GM18499 (cell line): ENCODE measurements around the gene DDR2.

Experiments used
- ATAC-seq: cut with Tn5 transposase; IDR thresholded peaks from one replicate; pipeline ENCODE4 v1.9.1; 2021; ENCODE audit warnings: moderate number of reproducible peaks; ENCODE audit not compliant: insufficient read depth, unreplicated experiment

Gene DDR2

DNA sequence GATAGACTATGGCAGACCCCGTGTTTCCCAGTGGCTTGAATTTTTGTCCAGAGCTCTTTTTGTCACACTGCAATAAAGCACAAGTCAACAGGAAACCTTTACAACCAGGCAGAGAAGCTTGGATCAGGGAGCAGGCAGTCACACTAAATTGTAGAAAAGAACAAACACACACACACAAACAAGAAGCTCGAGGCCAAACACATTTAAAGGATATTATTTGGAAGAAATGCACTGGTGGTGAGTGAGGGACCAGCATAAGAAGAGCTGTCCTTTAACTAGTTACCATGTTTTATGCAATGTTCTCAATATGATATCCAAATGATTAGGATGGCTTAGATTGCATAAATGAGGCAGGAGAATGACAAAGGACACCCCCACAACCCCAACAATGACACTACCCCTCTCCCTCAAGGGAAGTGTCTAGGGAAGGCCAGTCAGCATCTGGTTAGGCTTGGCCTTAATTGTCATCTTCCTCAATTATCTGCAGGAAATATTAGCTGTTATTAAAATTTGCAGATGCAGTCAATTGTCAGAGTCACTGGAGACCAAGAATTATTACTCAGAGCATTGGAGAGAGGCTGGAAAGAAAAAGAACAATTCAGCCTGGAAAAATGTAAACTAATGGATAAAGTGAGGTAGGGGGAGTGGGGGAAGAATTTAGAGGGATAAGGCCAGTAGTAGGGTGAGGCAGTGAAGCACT lies 35.3 kb downstream of the DDR2 start:
- ATAC-seq = no peak

DNA sequence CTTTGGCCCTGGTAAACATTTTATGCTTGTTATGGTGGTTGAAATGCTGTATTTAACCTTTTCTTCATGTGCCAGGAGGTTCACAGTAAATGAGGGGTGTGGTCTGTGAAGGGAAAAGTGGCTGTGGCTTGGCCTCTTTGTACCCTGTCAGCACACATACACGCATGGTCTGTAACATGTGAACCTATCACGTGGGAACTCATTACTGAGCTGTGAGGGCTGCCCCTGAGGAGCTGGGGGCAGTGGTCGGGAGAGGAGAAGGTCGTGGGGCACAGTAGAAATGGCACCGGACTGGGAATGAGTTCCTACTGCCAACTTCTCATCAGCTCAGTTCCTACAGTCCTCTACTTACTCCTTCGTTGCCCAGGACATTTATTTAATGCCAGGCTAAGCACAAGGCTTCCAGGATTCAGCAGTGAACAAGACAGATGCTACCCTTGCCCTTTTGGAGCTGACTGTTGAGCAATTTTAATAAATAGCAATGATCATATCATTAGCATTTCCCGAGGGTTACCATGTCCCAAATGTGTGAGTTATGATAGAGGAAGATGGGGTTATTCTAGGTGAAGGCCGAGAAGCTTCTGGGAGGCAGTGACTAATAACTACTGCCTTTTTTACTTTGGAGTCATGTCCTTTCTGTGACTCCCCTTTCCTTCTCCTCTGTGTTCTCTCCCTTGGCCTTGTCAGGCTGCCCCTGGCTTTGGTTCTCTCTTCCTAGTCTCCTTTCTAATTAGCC lies 38.8 kb downstream of the DDR2 start:
- ATAC-seq = no peak

DNA sequence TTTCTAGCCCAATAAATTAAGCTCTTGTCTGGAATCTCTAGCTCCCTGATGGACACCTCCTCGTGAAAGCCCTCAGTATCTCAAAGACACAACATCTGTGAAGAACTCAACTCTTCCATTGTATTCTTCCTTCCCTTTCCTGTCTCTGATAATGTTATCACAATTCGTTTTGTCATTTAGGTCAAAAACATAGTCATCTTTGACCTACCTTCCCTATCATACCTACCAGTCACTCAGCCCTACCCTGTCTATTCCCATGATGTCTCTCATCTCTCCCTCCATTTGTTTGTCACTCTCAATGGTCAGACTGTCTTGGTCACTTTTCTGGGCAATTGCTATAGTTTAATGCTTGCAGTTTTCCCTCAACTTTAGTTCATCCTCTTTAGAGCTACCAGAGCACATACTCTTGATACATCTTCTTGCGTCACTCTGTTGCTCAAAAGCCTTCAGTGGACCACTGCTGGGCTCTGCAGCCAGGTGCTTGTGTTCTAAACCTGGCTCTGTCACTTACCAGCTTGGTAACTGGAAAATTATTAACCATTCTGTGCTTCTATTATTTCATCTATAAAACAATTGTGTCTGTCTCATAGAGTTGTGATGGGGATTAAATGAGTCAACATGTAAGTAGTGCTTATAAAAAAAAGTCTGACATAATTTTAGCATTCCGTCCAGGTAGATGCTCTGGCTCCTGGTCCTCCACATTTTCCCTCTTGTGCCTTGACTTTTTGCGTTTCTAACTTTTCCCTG lies 39.6 kb downstream of the DDR2 start:
- ATAC-seq = no peak

- no peak for ATAC-seq
Observed at GRCh38 chr1:162672622-162673260, 40.5 kb downstream of the DDR2 start.

DNA sequence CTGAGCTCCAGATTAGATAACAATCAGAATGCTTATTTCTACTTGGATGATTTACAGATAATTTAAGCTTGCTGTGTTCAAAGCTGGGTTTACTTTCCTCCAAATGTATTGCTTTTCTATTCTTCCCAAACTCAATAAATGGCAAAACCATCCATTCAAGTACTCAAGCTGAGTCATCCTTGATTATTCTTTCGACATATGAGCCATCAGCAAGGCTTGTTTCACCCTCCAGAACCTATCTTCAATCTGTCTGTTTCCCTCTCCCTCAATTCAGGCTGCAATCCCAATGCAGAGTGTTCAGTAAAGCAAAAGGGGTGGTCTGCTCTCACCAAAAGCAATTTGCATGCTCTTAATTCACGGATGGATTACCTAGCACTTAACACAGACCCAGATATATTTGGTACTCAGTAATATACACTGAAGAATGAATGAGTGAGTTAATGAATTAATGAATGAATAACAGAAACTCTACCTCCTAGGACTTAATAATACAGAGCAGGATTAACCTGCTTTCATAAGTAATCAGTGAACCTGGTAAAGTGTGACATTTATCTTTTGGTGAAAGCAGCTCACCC lies 41.9 kb downstream of the DDR2 start:
- ATAC-seq = no peak

DNA sequence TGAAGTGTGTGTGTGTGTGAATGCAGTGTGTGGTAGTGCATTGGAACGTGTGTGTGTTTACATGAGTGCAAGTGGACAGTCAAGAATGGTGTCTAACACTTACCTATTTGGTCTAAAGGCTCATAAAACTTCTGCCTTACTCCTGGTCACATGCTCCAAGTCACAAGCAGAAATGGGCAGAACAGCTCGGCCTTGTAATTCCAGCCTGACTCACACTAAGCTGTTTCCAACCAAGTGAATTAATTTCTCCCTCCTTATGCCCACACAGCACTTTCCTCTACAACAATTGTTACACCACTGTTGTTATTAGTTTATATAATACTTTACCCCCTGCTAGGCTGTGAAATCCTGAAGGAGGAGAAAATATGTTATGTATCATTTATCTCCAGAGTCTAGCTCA lies 43.8 kb downstream of the DDR2 start:
- ATAC-seq = no peak

- ATAC-seq = no peak
Observed at GRCh38 chr1:162676750-162677149, 44.5 kb downstream of the DDR2 start.

- no peak for ATAC-seq
Observed at GRCh38 chr1:162677607-162678371, 45.5 kb downstream of the DDR2 start.

- ATAC-seq = no peak
Observed at GRCh38 chr1:162678439-162678838, 46.2 kb downstream of the DDR2 start.

DNA sequence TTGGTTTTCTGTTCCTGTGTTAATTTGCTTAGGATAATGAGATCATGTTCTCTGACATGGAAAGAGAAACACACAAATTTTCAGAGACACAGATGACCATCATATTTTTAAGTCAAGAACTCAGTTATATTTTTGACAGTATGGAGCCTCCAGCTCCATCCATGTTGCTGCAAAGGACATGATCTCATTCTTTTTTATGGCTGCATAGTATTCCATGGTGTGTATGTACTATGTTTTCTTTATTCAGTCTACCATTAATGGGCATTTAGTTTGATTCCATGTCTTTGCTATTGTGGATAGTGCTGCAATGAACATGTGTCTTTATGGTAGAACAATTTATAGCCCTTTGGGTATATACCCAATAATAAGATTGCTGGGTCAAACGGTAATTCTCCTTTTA lies 47.0 kb downstream of the DDR2 start:
- ATAC-seq = no peak

DNA sequence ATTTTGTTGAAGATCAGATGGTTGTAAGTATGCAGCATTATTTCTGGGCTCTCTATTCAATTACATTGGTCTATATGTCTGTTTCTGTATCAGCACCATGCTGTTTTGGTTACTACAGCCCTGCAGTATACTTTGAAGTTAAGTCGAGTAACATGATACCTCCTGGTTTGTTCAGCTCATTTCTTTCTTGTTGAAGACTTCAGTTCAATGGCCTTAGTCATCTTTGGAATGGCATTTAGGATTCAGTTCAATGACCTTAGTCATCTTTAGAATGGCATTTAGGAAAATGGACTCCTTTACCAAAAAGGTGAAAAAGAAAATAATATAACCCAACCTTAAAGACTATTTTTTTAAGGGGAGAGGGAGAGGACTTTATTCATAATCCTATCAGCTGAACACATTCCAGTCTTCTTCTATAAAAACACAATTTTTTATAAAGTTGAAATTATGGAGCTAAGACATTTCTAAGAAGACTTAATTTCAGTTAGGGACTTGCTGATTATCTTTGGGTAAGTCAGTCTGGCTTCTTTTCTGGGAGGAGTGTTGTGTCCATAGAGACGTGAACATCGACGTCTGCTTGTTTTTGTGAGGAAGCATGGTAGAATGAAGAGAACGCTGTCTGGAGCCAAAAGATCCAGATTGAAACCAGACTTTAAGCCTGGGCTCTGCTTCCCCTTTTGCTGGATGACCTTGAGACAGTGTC lies 48.3 kb downstream of the DDR2 start:
- ATAC-seq = no peak

- ATAC-seq = no peak
Observed at GRCh38 chr1:162681122-162681436, 48.8 kb downstream of the DDR2 start.

GRCh38 chr1:162682013-162682419 lies 49.8 kb downstream of the DDR2 start:
- ATAC-seq = no peak

- no peak for ATAC-seq
Observed at GRCh38 chr1:162687870-162688269, 55.6 kb downstream of the DDR2 start.

DNA sequence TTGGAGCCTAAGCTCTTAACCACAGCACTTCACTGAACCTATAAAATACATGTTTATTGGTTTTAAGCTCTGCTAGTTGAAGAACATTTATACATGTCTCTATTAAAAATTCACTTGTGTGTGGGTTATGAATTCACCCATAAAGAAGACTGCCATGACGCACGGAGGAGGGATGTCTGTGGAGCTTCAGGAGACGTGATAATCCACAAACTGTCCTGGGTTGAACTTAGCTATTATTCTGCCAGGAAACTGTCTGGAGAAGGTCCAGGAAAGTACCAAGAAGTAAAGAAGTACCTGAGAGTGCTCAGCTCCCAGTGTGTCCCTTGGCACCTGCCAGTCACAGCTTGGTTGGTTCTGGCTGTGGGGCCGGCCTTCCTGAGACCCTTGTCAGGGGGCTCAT lies 56.3 kb downstream of the DDR2 start:
- ATAC-seq = no peak

GRCh38 chr1:162688931-162689330 lies 56.7 kb downstream of the DDR2 start:
- no peak for ATAC-seq

DNA sequence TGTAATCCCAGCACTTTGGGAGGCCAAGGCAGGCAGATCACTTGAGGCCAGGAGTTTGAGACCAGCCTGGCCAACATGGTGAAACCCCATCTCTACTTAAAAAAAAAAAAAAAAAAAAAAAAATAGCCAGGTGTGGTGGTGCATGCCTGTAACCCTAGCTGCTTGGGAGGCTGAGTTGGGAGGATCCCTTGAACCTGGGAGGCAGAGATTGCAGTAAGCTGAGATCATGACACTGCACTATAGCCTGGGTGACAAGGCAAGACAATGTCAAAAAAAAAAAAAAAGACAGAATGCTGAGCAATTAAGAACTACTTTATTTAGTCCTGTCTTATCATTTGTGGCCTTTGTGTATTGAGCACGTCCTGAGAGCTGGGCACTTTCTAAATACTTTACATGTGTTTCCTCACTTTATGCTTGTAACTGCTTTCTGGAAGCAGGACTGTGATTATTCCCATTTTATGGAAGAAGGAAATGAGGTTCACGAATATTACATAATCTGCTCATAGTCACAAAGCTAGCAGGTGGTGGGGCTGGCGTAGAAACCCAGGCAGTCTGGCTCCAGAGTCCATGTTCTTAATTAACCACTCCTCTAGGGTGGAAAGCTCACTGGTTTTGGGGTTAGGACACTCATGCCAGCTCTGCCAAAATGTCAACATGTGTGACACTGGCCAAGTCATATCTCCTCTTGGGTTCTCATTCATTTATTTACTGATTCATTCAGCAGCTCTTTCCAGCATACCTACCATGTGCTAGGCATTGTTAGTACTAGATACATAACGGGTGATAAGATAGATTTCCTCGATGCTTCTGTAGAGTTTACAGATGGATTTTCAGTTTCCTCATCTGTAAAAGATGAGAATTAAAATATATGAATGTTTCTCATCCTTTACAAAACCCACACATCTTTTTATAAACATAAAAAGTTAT lies 57.7 kb downstream of the DDR2 start:
- no peak for ATAC-seq

DNA sequence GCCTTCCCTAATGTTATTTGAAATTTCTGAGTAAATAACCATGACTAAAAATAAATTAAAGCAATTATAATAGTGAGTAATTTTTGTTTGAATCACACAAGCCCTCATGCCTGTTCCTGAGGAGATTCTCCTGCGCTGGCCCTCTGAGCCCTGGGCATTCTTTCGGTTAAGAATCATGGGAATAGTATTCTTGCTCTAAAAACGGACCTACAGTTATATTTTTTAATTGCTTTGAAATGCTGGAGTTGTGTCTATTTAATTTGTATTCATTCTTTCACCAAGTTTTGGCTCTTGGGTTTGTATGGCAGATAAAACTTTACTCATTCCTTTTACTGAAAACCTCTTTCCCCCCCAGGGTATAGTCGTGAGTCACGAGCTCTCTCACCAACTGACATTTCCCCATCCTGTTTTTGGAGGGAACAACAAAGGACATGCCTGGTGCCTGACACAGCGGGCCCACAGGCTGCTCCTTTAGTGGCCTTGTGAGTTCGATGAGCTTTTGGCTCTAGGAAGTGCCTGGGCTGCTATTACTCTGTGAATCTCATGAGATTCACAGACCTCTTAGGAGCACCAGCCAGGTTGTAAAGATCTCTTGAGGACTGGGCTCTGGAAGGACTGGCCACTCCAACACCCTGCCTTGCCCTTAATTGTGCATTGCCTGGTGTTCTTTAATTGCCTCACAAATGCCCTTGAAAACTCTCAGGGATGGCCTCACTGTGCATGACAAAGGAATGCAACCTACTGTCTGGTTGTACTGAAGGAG lies 58.6 kb downstream of the DDR2 start:
- no peak for ATAC-seq
